Mucosa of descending colon (tissue), 3 donors: ENCODE measurements around the gene EIF4E1B. TPM values are rescaled to one million over a fixed set of nuclear protein-coding genes. Genes with fewer than 3 reads are reported as not detected.

Experiments
- ATAC-seq: fragments of 200-7000 bp; cut with Tn5 transposase; one replicate; pipeline ENCODE4 v1.9.1; 2020; ENCODE audit warnings: mild to moderate bottlenecking, moderate library complexity
- DNase-seq, 3 donors: peaks; one replicate each; pipeline ENCODE4 v3.0.0-alpha.2; 2020
- H3K36me3 ChIP-seq: fragments of 200-600 bp; one replicate; pipeline ENCODE4 v1.8.0; 2021; ENCODE audit warnings: low read depth, mild to moderate bottlenecking
- H3K4me1 ChIP-seq: fragments of 200-600 bp; one replicate; pipeline ENCODE4 v1.8.0; 2021; ENCODE audit warnings: low read depth, mild to moderate bottlenecking
- H3K4me3 ChIP-seq: fragments of 200-600 bp; one replicate; pipeline ENCODE4 v1.8.0; 2021; ENCODE audit warnings: mild to moderate bottlenecking
- H3K9me3 ChIP-seq: fragments of 200-600 bp; one replicate; pipeline ENCODE4 v1.8.0; 2021; ENCODE audit warnings: mild to moderate bottlenecking
- intact Hi-C, 2 donors: fragments of 100-400 bp; cut with DNase I in 1 of 2; cut with micrococcal nuclease in 1 of 2; formaldehyde crosslinking; loops; one replicate each; pipeline versions ENCODE4 v1.11.0 to v1.11.1; 2022; cut with DNase I, micrococcal nuclease
- total RNA-seq, 3 donors: library from RNA; stranded (reverse); fragmentation: NEBNext Ultra II Directional in 2 of 3; extraction: Animal tissue kit (Norgen Biotek cat#: 25700) in 2 of 3; gene quantifications; one replicate each; pipeline versions ENCODE4 v1.2.1 to v1.2.4, GENCODE V29; 2021 to 2023
- TF ChIP-seq, protein P1 (sequence below): fragments of 200-600 bp; IDR thresholded peaks from one replicate; pipeline ENCODE4 v1.8.0; 2022; ENCODE audit warnings: antibody characterized with exemption, mild to moderate bottlenecking
- donor health status: DM: no; HTN: no; CAD: no; lungs with moderate emphysema.
- donor health status: DM: no; HTN: no; CAD: no.
- donor health status: DM: no; HTN: yes; CAD: no.

Gene EIF4E1B
- total RNA-seq, 3 donors from 2014 or later, result not detected

GRCh38 chr5:176658007-176658599 is 27.6 kb downstream of the EIF4E1B start:
- DNase-seq, result peak; percentile 75 to 77 (median 76)
- intact Hi-C loops, result no loop called here
- Histone ChIP-seq H3K9me3 (no peaks in the 10 kb centered on the region), H3K4me1 (peaks cover 13% of the 10 kb centered on the region), H3K4me3 (no peak overlapping the region), H3K36me3 (no peaks in the 10 kb centered on the region)
- ATAC-seq, result peak; percentile 83
- TF ChIP-seq, protein P1, sequence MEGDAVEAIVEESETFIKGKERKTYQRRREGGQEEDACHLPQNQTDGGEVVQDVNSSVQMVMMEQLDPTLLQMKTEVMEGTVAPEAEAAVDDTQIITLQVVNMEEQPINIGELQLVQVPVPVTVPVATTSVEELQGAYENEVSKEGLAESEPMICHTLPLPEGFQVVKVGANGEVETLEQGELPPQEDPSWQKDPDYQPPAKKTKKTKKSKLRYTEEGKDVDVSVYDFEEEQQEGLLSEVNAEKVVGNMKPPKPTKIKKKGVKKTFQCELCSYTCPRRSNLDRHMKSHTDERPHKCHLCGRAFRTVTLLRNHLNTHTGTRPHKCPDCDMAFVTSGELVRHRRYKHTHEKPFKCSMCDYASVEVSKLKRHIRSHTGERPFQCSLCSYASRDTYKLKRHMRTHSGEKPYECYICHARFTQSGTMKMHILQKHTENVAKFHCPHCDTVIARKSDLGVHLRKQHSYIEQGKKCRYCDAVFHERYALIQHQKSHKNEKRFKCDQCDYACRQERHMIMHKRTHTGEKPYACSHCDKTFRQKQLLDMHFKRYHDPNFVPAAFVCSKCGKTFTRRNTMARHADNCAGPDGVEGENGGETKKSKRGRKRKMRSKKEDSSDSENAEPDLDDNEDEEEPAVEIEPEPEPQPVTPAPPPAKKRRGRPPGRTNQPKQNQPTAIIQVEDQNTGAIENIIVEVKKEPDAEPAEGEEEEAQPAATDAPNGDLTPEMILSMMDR, result peak; percentile 72

GRCh38 chr5:176658817-176659511 is 28.5 kb downstream of the EIF4E1B start:
- H3K4me1 ChIP-seq, result peaks cover 13% of the 10 kb centered on the region
- TF ChIP-seq, protein P1, result no peak
- DNase-seq (peak in 2 of 3 donors; percentile 52 to 67), ATAC-seq (peak; percentile 79)
- H3K4me3 ChIP-seq, result no peak overlapping the region
- intact Hi-C loops, result no loop called here
- H3K9me3 ChIP-seq, result no peaks in the 10 kb centered on the region
- no peaks in the 10 kb centered on the region for H3K36me3 ChIP-seq

- Histone ChIP-seq H3K4me1 (peaks cover 13% of the 10 kb centered on the region), H3K4me3 (no peak overlapping the region), H3K9me3 (no peaks in the 10 kb centered on the region), H3K36me3 (no peaks in the 10 kb centered on the region)
- DNase-seq (no peak), ATAC-seq (no peak)
- intact Hi-C loops, result no loop called here
- TF ChIP-seq, protein P1, result no peak
These were observed 29.0 kb downstream of the EIF4E1B start for GRCh38 chr5:176659512-176659839.

DNA sequence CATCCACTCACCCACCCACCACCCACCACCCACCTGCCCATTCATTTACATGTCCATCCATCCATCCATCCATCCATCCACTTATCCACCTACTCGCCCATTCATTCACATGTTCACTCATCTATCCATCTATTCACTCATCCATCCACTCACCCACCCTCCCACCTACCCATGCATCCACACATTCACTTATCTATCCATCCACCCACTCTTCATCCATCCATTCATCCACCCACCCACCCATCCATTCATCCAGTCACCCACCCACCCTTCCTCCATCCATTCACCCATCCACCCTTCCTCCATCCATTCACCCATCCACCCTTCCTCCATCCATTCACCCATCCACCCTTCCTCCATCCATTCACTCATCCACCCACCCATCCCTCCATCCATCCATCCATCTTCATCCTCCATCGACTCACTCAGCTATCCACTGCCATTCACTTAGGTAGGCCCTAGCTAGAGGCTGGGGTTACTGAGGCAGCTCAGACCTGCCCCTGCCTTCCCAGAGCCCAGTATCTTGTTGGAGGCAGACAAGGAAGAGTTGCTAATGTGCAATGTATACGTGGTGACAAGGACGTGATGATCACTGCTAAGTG is 29.5 kb downstream of the EIF4E1B start:
- ATAC-seq, result no peak
- Histone ChIP-seq H3K36me3 (no peaks in the 10 kb centered on the region), H3K9me3 (no peaks in the 10 kb centered on the region), H3K4me1 (peaks cover 13% of the 10 kb centered on the region), H3K4me3 (no peak overlapping the region)
- TF ChIP-seq, protein P1, result no peak
- DNase-seq, result no peak
- intact Hi-C loops, result no loop called here

GRCh38 chr5:176660530-176660859 is 30.0 kb downstream of the EIF4E1B start:
- Histone ChIP-seq H3K9me3 (no peaks in the 10 kb centered on the region), H3K4me1 (peaks cover 13% of the 10 kb centered on the region), H3K36me3 (no peaks in the 10 kb centered on the region), H3K4me3 (no peak overlapping the region)
- intact Hi-C loops, result no loop called here
- TF ChIP-seq, protein P1, result no peak
- ATAC-seq (no peak), DNase-seq (no peak)
